Measurements from ENCODE around the gene SLC1A7.

Gene SLC1A7

GRCh38 chr1:53061123-53061858 is 81.1 kb downstream of the SLC1A7 start:
- DNase-seq (ENCODE audit: low spot score): no peak

GRCh38 chr1:53060579-53060978 is 81.9 kb downstream of the SLC1A7 start:
- DNase-seq (ENCODE audit: low spot score): no peak

- no peak for DNase-seq (ENCODE audit: low spot score)
Observed at GRCh38 chr1:53057127-53057526, 85.3 kb downstream of the SLC1A7 start.

- no peak for DNase-seq (ENCODE audit: low spot score)
Observed at GRCh38 chr1:53051676-53052075, 90.8 kb downstream of the SLC1A7 start.

- no peak for DNase-seq (ENCODE audit: low spot score)
Observed at GRCh38 chr1:53050310-53050709, 92.1 kb downstream of the SLC1A7 start.

- no peak for DNase-seq (ENCODE audit: low spot score)
Observed at GRCh38 chr1:53049574-53049967, 92.9 kb downstream of the SLC1A7 start.

- peak; percentile 45 for DNase-seq (ENCODE audit: low spot score)
Observed at GRCh38 chr1:53048960-53049573, 93.4 kb downstream of the SLC1A7 start.

GRCh38 chr1:53047737-53048736 is 94.4 kb downstream of the SLC1A7 start:
- no peak for DNase-seq (ENCODE audit: low spot score)

GRCh38 chr1:53046930-53047329 is 95.5 kb downstream of the SLC1A7 start:
- no peak for DNase-seq (ENCODE audit: low spot score)

GRCh38 chr1:53044926-53045325 is 97.5 kb downstream of the SLC1A7 start:
- no peak for DNase-seq (ENCODE audit: low spot score)

- DNase-seq (ENCODE audit: low spot score): no peak
Observed at GRCh38 chr1:53043271-53043670, 99.2 kb downstream of the SLC1A7 start.

GRCh38 chr1:53038566-53038965 is 103.9 kb downstream of the SLC1A7 start:
- no peak for DNase-seq (ENCODE audit: low spot score)
